ENCODE data around the gene NKAP. TPM values are rescaled to one million over a fixed set of nuclear protein-coding genes. Genes with fewer than 3 reads are reported as not detected.

NKAP gene
- total RNA-seq, 4 donors from 2014 or later: 5.9 to 12.6 (median 6.3) TPM

GRCh38 chrX:119986203-119986602 is 42.7 kb upstream of the NKAP start:
- H3K4me1 ChIP-seq: peaks cover 0 to 9% (median 3%) of the 10 kb centered on the region in 3 donors
- H3K27me3 ChIP-seq: peaks cover 32% of the 10 kb centered on the region
- H3K27ac ChIP-seq: no peak overlapping the region
- H3K36me3 ChIP-seq: no peaks in the 10 kb centered on the region
- H3K4me3 ChIP-seq: no peak overlapping the region
- ATAC-seq: no peak
- WGBS, 2 donors (ENCODE audit: low coverage in 1 of 2): 83 to 97% methylated on average over 3 of the region's 3 CpGs
- no peaks in the 10 kb centered on the region for H3K9me3 ChIP-seq
- TF ChIP-seq POLR2A (IDR thresholded peaks at IDR 0.05) (no peak), POLR2AphosphoS5 (IDR thresholded peaks at IDR 0.05) (no peak), CTCF (IDR thresholded peaks at IDR 0.05) (no peak), EP300 (IDR thresholded peaks at IDR 0.05) (no peak)

GRCh38 chrX:119984652-119985051 is 41.1 kb upstream of the NKAP start:
- Histone ChIP-seq H3K27ac (no peak overlapping the region), H3K36me3 (no peaks in the 10 kb centered on the region), H3K4me1 (no peaks in the 10 kb centered on the region), H3K27me3 (peaks cover 16% of the 10 kb centered on the region), H3K4me3 (no peak overlapping the region), H3K9me3 (no peaks in the 10 kb centered on the region)
- no peak for ATAC-seq
- WGBS, 2 donors (ENCODE audit: low coverage in 1 of 2): 30 to 71% methylated on average over 2 to 4 of the region's 5 CpGs
- TF ChIP-seq CTCF (IDR thresholded peaks at IDR 0.05): no peak
- no peak for TF ChIP-seq EP300 (IDR thresholded peaks at IDR 0.05)
- no peak for TF ChIP-seq POLR2A (IDR thresholded peaks at IDR 0.05)
- TF ChIP-seq POLR2AphosphoS5 (IDR thresholded peaks at IDR 0.05): no peak

GRCh38 chrX:119983494-119983893 is 39.9 kb upstream of the NKAP start:
- Histone ChIP-seq H3K4me3 (no peak overlapping the region), H3K4me1 (no peaks in the 10 kb centered on the region), H3K27me3 (peaks cover 6% of the 10 kb centered on the region), H3K9me3 (no peaks in the 10 kb centered on the region), H3K27ac (no peak overlapping the region), H3K36me3 (no peaks in the 10 kb centered on the region)
- ATAC-seq: no peak
- TF ChIP-seq EP300 (IDR thresholded peaks at IDR 0.05): no peak
- TF ChIP-seq CTCF (IDR thresholded peaks at IDR 0.05): no peak
- WGBS, 2 donors (ENCODE audit: low coverage in 1 of 2): 84 to 89% methylated on average over 2 of the region's 2 CpGs

- WGBS, 2 donors (ENCODE audit: low coverage in 1 of 2): 44 to 60% methylated on average over 2 to 3 of the region's 3 CpGs
These were observed 38.6 kb upstream of the NKAP start for GRCh38 chrX:119982145-119982544.

More at GRCh38 chrX:119982145-119982544, 38.6 kb upstream of the NKAP start:
- no peak for ATAC-seq
- no peak for TF ChIP-seq CTCF (IDR thresholded peaks at IDR 0.05)
- no peak for TF ChIP-seq POLR2A (IDR thresholded peaks at IDR 0.05)
- no peak for TF ChIP-seq EP300 (IDR thresholded peaks at IDR 0.05)
- no peak for TF ChIP-seq POLR2AphosphoS5 (IDR thresholded peaks at IDR 0.05)
- Histone ChIP-seq H3K4me3 (no peak overlapping the region), H3K27ac (no peak overlapping the region), H3K36me3 (no peaks in the 10 kb centered on the region), H3K9me3 (no peaks in the 10 kb centered on the region), H3K27me3 (no peaks in the 10 kb centered on the region), H3K4me1 (no peaks in the 10 kb centered on the region)

Measured in gastroesophageal sphincter (tissue), 4 donors.